Measurements from ENCODE around the gene PCYOX1L.

- TF ChIP-seq ESRRG (CRISPR knock-in tag; IDR thresholded peaks at IDR 0.05) = no peak
- no peak for TF ChIP-seq ZC3H10 (CRISPR knock-in tag; IDR thresholded peaks at IDR 0.05)
- no peak for TF ChIP-seq GLIS3 (CRISPR knock-in tag; IDR thresholded peaks at IDR 0.05)
- no peak for TF ChIP-seq SNAI2 (CRISPR knock-in tag; IDR thresholded peaks at IDR 0.05)
- TF ChIP-seq ZFP3 (CRISPR knock-in tag; IDR thresholded peaks at IDR 0.05) = no peak
- TF ChIP-seq RARB (CRISPR knock-in tag; IDR thresholded peaks at IDR 0.05) = no peak
- no peak for TF ChIP-seq ISL1 (CRISPR knock-in tag; IDR thresholded peaks at IDR 0.05)
- TF ChIP-seq ZNF8 (CRISPR knock-in tag; IDR thresholded peaks at IDR 0.05) = no peak
Observed at GRCh38 chr5:149357370-149358293, at the start of gene PCYOX1L.

Measured in SK-N-SH treated with all-trans-retinoic acid at 6 μM for 48 hours (cell line).